OCI-M1 (cell line): ENCODE measurements around the gene WDR45B.
A peak's percentile ranks its signal among the peaks of the same experiment; 100 is the strongest.

Experiments
- DNase-seq: peaks from one replicate; lab custom pipeline; 2025; lab: John Stamatoyannopoulos, UW

The WDR45B gene

GRCh38 chr17:82629748-82630147 lies 18.5 kb downstream of the WDR45B start:
- DNase-seq, result no peak

- no peak for DNase-seq
Observed at GRCh38 chr17:82627405-82627804, 20.8 kb downstream of the WDR45B start.

- peak; percentile 92 for DNase-seq
Observed at GRCh38 chr17:82623707-82624106, 24.5 kb downstream of the WDR45B start.

- DNase-seq, result no peak
Observed at GRCh38 chr17:82619641-82620040, 28.6 kb downstream of the WDR45B start.

GRCh38 chr17:82619211-82619610 lies 29.0 kb downstream of the WDR45B start:
- no peak for DNase-seq

- DNase-seq, result no peak
Observed at GRCh38 chr17:82616021-82616711, 32.1 kb downstream of the WDR45B start.

GRCh38 chr17:82615084-82616020 lies 32.9 kb downstream of the WDR45B start:
- DNase-seq, result no peak

- no peak for DNase-seq
Observed at GRCh38 chr17:82614095-82614631, 34.1 kb downstream of the WDR45B start.

GRCh38 chr17:82613283-82614094 lies 34.8 kb downstream of the WDR45B start:
- DNase-seq, result no peak

- peak; percentile 37 for DNase-seq
Observed at GRCh38 chr17:82611140-82612058, 36.8 kb downstream of the WDR45B start.

- DNase-seq, result no peak
Observed at GRCh38 chr17:82609655-82610054, 38.6 kb downstream of the WDR45B start.

- DNase-seq, result no peak
Observed at GRCh38 chr17:82608816-82609215, 39.4 kb downstream of the WDR45B start.

GRCh38 chr17:82605939-82606600 lies 42.2 kb downstream of the WDR45B start:
- no peak for DNase-seq

GRCh38 chr17:82604532-82604931 lies 43.7 kb downstream of the WDR45B start:
- no peak for DNase-seq

- DNase-seq, result peak; percentile 99
Observed at GRCh38 chr17:82603981-82604448, 44.2 kb downstream of the WDR45B start.

GRCh38 chr17:82602986-82603710 lies 45.1 kb downstream of the WDR45B start:
- no peak for DNase-seq

- no peak for DNase-seq
Observed at GRCh38 chr17:82602487-82602886, 45.8 kb downstream of the WDR45B start.

GRCh38 chr17:82601447-82602000 lies 46.7 kb downstream of the WDR45B start:
- DNase-seq, result no peak

GRCh38 chr17:82600731-82601446 lies 47.4 kb downstream of the WDR45B start:
- DNase-seq, result no peak
